Hematopoietic multipotent progenitor cell treated with erythropoietin and hydrocortisone succinate and interleukin-3 and kit ligand, for 8 days (in vitro differentiated cells): ENCODE data around the gene CYTH3.

ENCODE experiments used
- DNase-seq: peaks from one replicate; pipeline ENCODE4 v3.0.0-alpha.2; 2015

The CYTH3 gene

GRCh38 chr7:6256109-6256483, 16.3 kb downstream of the CYTH3 start:
- DNase-seq = no peak

DNA sequence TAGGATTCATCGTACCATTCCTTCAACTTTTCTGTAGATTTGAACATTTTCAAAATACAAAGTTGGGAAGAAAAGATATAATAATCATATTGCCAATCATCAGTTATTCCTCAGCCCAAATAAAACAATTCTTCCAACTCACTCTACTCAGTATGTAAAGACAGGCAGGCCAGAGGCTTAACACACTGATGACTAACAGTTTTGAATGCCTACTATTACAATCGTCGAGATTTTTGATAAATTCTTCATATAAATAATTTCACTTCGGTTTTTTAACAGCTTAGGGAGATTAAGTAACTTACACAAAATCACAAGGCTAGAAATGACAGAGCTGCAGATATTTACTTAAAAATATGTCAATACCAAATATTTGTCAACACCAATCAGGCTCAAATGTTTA, 17.6 kb downstream of the CYTH3 start:
- DNase-seq = no peak

- DNase-seq = no peak
These were observed 19.7 kb downstream of the CYTH3 start for GRCh38 chr7:6252748-6253147.

GRCh38 chr7:6252341-6252746, 20.1 kb downstream of the CYTH3 start:
- no peak for DNase-seq

DNA sequence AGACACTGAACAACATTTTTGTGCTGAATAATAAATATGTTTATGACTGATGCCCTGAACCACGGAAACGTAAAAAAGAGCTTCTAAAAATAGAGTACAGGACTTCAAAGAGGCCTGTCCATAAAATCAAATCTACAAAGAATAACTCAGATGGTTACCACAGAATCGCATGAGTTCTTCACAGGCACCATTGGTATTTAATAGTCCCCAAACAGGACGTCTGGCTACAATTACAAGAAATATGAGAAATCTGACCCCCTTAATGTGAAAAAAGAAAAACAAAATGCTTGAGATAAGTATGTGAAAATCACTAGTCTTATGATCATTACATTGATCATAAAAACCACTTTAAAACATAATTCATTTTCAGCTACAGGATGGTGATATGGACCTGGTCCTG, 20.8 kb downstream of the CYTH3 start:
- DNase-seq = no peak

GRCh38 chr7:6250364-6250833, 22.0 kb downstream of the CYTH3 start:
- no peak for DNase-seq

DNA sequence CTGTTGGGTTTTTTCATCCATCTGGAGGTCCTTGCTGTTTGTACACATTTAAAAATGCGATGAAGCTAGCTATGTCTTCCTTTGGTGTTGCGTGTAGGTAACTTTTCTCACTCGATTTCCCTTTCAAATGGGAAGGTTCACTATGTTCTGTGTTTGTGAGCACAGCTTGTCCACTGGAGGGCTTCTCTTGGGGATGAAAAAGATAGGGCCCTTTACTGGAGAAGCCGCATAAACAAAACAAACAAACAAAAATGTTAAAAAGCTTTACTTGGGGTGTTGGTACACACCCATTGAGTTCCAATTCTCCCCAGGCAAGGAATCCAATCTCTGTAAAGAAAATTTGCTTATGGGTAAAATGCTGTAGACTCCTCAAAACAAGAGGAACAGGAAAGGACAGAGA, 23.4 kb downstream of the CYTH3 start:
- no peak for DNase-seq

DNA sequence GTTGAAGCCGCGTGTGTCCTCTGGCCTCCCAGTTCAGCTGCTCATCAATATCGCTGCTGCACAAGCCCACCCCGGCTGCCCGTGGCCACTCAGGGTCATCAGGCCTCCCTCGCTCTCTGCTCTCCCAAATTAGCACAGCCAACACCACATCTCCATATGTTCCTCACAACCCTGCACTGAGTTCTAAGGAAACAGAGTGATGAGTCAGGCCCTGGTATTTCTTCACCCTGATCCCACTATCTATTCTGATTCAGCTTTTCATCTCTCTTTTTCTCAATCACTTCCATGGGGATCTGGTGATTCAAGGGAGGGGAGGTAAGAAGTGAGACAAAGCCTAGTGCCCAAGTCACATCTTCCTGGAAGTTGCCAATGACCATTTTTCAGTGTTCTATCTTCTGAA, 23.8 kb downstream of the CYTH3 start:
- no peak for DNase-seq

DNA sequence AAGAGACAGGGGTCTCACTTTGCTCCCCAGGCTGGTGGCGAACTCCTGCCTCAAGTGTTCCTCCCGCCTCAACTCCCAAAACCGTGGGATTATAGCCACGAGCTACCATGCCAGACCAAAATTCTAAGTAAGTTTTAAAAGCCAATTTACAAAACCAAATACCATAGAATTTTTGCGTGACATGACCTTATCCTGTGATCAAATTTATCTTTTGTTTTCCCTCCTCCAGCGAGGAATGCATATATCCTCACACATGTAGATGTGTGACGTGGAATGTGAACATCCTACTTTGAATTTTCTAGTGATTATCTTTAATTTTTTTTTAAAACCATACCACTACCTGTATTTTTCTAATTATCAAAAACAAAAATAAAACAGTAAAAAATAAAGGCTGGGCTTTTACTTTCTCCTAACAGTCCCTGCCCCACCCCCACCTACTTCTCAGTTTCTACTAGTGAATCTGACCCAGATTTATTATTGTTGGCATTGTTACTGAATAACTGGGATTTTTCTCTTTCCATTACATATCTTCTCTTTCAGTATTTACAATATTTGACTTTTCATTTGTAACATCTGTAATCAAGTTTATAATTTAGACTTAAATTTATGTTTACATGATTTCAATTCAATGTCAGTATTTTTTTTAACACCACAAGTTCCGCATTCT, 26.0 kb downstream of the CYTH3 start:
- DNase-seq = no peak

GRCh38 chr7:6244021-6244420, 28.4 kb downstream of the CYTH3 start:
- no peak for DNase-seq

DNA sequence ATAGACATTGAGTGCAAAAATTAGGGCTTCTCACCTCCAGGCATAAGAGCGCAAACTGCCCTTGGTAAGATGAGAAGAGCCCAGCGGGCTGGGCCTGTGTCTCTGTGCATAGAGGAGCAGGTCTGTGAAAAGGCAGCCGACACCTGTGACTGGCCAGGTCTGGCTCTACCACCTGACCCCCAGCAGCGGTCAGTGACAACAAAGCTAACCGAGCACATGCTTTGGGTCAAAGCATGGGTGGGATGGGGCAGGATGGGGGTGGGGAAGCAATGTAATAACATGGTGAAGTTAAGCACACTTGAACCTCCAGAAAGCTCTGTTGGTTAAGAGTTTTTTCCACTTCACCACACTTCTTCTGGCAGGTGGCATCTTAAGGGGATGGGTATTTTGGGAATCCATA, 29.3 kb downstream of the CYTH3 start:
- DNase-seq = no peak

DNA sequence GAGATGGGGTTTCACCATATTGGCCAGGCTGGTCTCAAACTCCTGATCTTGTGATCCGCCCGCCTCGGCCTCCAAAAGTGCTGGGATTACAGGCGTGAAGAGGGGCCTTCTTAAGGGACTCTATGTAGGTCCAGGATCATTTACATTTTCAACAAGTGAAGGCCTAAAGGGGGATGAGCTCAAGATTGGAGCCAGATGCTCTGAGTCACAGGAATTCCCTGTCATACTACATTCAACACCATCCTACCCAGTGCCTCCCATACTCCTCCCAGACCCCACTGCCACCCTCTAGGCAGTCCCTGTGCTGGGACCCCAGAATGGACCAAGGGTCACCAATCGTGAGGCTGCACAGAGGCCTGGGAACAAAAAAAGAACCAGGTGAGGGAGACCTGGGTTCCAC, 29.9 kb downstream of the CYTH3 start:
- no peak for DNase-seq

DNA sequence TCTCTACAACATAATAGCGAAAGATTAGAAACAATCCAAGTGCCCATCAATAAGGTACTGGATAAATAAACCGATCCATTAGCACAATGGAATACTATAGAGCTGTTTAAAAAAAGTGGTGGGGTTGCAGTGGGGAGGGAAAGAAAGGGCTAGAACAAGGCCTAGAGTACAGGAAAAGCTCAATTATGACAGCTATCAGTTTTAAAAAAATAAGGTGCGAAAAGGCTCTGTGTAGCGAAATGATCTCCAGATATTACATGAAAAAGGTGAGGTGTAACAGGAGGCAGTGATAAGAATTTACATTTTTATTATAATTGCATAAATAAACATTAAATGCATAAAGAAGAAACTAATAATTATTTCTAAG, 30.8 kb downstream of the CYTH3 start:
- DNase-seq = no peak

GRCh38 chr7:6238309-6238925, 34.0 kb downstream of the CYTH3 start:
- DNase-seq = no peak

DNA sequence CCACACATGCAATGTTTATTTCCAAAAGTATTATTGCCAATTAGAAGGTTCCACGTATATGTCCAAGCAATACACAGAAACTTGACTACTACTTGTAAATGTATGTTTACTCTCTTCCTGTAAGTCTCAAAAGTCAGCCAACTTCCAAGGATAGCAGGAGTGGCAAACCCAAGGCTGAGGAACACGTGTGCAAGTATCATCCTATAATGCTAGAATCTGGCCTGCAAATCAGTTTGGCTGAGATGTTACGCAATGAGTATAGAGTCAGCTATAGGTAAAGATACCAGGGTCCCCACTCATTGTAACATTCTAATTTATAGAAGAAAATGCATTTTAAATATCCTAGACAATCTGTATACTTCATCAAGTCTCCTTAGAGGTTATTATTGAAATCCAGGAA, 34.7 kb downstream of the CYTH3 start:
- DNase-seq = no peak

DNA sequence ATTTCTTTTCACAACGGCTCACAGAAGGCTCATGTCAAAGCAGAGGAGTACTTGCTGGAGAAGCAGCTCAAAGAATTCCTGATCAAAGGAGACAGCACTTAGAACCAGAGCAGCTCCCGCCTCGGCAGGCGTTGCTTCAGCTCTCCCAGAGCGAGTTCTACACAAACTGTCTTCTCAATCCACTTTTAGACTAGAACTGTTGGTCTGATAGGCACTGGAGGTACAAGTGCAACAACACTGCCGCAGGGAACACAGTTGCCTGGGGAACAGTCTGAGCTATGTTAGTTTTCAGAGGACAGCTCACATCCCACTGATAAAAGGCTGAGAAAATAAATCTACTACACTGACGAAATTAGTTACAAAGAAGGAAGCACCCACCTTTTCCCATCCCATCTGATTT, 35.4 kb downstream of the CYTH3 start:
- no peak for DNase-seq

DNA sequence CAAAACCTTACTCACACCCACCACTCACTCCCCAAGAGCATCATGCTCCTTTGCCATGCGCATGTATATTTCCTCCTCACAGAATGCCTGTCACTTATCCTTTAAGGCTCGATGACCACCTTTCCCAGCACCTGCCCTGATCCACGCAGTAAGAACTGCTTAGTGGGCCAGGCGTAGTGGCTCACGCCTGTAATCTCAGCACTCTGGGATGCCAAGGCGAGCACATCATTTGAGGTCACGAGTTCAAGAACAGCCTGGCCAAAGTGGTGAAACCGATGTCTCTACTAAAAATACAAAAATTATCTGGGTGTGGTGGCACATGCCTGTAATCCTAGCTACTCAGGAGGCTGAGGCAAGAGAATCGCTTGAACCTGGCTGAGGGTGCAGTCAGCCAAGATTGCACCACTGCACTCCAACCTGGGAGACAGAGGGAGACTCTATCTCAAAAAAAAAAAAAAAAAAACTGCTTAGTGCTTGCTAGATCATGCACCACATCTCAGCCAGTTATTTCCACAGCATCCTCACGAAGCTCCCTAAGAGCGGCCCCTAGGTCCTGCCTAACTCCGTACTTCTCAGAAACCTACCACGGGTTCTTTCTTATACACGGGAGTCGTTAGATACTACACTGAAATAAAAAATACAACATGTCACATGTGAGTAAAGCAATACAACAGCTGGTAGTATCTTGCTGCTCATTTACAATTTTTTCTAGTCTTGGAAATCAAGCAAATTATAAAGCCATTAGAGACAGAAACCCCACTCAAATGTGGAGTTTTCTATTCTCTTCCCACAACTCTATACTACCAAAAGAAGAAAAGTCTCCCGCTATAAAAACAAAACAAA, 37.2 kb downstream of the CYTH3 start:
- DNase-seq = no peak

DNA sequence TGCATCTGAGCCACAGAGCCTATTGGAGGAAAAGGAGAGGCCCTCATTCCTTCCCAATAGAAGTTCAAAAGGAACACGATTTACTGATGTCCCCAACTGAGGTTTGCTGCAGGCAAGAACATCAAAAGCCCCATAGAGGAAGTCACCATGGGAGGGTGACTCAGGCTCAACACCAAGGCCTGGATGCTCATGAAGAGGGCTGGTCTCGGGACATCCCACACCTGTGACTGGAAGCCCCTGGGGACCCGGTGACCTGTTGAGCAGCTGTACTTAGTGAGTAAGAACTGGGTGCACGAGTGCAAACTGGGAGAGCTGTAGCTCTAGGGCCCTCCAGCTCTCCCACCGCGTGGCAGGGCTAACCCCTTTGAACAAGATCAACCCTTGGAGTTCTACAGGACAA, 38.0 kb downstream of the CYTH3 start:
- no peak for DNase-seq

- no peak for DNase-seq
These were observed 39.9 kb downstream of the CYTH3 start for GRCh38 chr7:6232534-6232933.

GRCh38 chr7:6232116-6232515, 40.3 kb downstream of the CYTH3 start:
- no peak for DNase-seq

DNA sequence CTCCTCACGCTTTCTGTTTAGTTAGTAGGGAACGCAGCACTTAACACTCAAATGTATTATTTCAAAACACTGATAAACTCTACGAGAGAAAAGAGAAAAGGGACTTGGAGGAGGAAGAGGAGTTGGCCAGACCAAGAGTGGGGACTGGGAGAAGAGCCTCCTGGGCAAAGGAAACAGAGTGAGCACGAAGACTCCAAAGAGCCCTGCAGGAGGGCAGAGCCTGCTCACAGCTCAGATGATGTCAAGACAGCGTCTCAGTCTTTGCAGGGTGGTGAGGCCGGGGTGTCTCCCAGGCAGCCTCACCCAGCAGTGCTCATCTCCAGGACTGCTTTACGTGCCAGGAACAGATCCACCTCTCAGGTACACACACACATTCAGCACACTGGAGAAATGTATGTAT, 41.2 kb downstream of the CYTH3 start:
- DNase-seq = no peak

DNA sequence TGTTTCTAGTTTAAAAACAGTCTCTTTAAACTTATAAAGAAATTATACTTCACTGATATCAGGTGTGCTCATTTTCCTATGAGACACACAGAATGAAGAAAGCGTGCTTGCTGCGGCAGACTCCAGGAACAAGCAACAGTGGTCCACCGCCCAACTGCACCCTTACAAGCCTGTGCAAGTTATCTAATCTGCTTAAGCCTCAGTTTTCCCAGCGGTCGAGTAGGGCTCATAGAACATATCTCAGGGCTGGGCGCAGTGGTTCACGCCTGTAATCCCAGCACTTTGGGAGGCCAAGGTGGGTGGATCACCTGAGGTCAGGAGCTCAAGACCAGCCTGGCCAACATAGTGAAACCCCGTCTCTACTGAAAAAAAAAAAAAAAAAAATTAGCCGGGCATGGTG, 43.1 kb downstream of the CYTH3 start:
- DNase-seq = peak; percentile 73

GRCh38 chr7:6228361-6229229, 43.8 kb downstream of the CYTH3 start:
- DNase-seq = peak; percentile 88
